Lower lobe of right lung (tissue), 2 donors: ENCODE data around the gene RABGGTA. TPM values are rescaled to one million over a fixed set of nuclear protein-coding genes. Genes with fewer than 3 reads are reported as not detected.

Experiments
- ATAC-seq, 2 donors: fragments of 200-7000 bp; cut with Tn5 transposase; one replicate each; pipeline ENCODE4 v1.9.1; 2020 to 2022; ENCODE audit warnings: mild to moderate bottlenecking in 2 of 2, moderate library complexity in 2 of 2
- DNase-seq: peaks from one replicate; pipeline ENCODE4 v3.0.0-alpha.2; 2020
- H3K27ac ChIP-seq: fragments of 200-600 bp; one replicate; pipeline ENCODE4 v1.8.0; 2022
- H3K27me3 ChIP-seq: fragments of 200-600 bp; one replicate; pipeline ENCODE4 v1.8.0; 2022; ENCODE audit warnings: low read depth
- H3K36me3 ChIP-seq: fragments of 200-600 bp; one replicate; pipeline ENCODE4 v1.8.0; 2022; ENCODE audit warnings: mild to moderate bottlenecking
- H3K4me1 ChIP-seq: fragments of 200-600 bp; one replicate; pipeline ENCODE4 v1.8.0; 2022
- H3K4me3 ChIP-seq: fragments of 200-600 bp; one replicate; pipeline ENCODE4 v1.8.0; 2022; ENCODE audit warnings: mild to moderate bottlenecking
- H3K9me3 ChIP-seq: fragments of 200-600 bp; one replicate; pipeline ENCODE4 v1.8.0; 2022
- CTCF ChIP-seq: fragments of 200-600 bp; IDR thresholded peaks from one replicate; pipeline ENCODE4 v1.8.0; 2022; ENCODE audit warnings: antibody characterized with exemption, mild to moderate bottlenecking
- intact Hi-C: fragments of 100-400 bp; cut with DNase I; formaldehyde crosslinking; loops from one replicate; pipeline ENCODE4 v1.11.0; 2022
- total RNA-seq: library from RNA; stranded (reverse); fragmentation: NEBNext Ultra II Directional; extraction: Animal tissue kit (Norgen Biotek cat#: 25700); gene quantifications from one replicate; pipeline ENCODE4 v1.2.1, GENCODE V29; 2021
- donor health status: DM: no; HTN: yes; CAD: no; lungs with severe emphysema.

Gene RABGGTA
- total RNA-seq, 1 donor from 2014 or later: 50.4 TPM

- Histone ChIP-seq H3K9me3 (no peaks in the 10 kb centered on the region), H3K4me1 (peaks cover 21% of the 10 kb centered on the region), H3K4me3 (no peak overlapping the region), H3K36me3 (peaks cover 4% of the 10 kb centered on the region), H3K27me3 (no peaks in the 10 kb centered on the region), H3K27ac (no peak overlapping the region)
- intact Hi-C loops: no loop called here
- DNase-seq (no peak), ATAC-seq (no peak)
- no peak for TF ChIP-seq CTCF
Measured at GRCh38 chr14:24284501-24285035, 13.2 kb upstream of the RABGGTA start.

GRCh38 chr14:24283796-24284460 is 12.5 kb upstream of the RABGGTA start:
- DNase-seq (no peak), ATAC-seq (no peak)
- no peak for TF ChIP-seq CTCF

DNA sequence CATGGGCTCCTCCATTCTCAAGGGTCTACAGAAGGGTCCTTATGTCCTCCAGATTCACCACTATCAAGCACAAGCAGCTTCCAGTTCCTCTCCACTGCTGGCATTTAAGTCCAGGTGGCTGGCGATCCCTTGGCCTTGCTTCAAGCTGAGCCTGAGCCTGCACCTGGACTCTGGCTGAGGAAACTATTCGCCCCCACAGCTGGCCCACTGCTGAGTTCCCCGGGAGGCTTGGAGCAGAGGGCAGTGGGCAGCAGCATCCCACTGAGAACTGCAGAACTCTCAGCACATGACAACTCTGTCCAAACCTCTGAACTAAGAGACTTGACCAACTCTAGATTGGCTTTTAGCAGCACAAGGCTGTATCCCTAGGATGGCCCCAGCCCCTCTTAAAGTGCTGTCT is 11.3 kb upstream of the RABGGTA start:
- no peak for DNase-seq
- Histone ChIP-seq H3K9me3 (no peaks in the 10 kb centered on the region), H3K4me1 (peaks cover 37% of the 10 kb centered on the region), H3K27me3 (no peaks in the 10 kb centered on the region), H3K27ac (peak overlapping the region; percentile 53), H3K4me3 (no peak overlapping the region), H3K36me3 (no peaks in the 10 kb centered on the region)
- no peak for TF ChIP-seq CTCF
- ATAC-seq: no peak
- intact Hi-C loops: no loop called here

More at GRCh38 chr14:24283796-24284460, 12.5 kb upstream of the RABGGTA start:
- intact Hi-C loops: no loop called here
- peaks cover 28% of the 10 kb centered on the region for H3K4me1 ChIP-seq
- no peak overlapping the region for H3K27ac ChIP-seq
- H3K9me3 ChIP-seq: no peaks in the 10 kb centered on the region
- H3K36me3 ChIP-seq: no peaks in the 10 kb centered on the region
- no peaks in the 10 kb centered on the region for H3K27me3 ChIP-seq
- H3K4me3 ChIP-seq: no peak overlapping the region

DNA sequence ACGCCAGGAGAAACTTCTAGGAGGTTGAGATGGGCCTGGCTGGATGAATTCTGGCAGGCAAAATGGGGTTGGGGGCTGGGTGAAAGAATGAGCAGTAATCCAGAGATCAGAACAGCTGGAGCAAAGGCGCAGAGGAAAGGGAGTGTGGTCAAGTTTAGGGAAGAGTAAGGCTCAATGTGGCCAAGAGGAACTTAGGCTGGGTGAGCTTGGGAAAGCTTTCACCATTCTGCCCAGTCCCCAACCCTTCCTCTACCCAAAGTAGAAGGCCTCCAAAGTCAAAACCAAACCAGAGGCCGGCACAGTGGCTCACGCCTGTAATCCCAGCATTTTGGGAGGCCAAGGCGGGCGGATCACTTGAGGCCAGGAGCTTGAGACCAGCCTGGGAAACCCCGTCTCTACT is 10.2 kb upstream of the RABGGTA start:
- Histone ChIP-seq H3K36me3 (no peaks in the 10 kb centered on the region), H3K4me3 (no peak overlapping the region), H3K27ac (peak overlapping the region; percentile 53), H3K4me1 (peaks cover 48% of the 10 kb centered on the region), H3K27me3 (no peaks in the 10 kb centered on the region), H3K9me3 (no peaks in the 10 kb centered on the region)
- ATAC-seq (peak in 1 of 2 donors; percentile 25), DNase-seq (no peak)
- intact Hi-C loops: no loop called here
- no peak for TF ChIP-seq CTCF

GRCh38 chr14:24280797-24281460 is 9.5 kb upstream of the RABGGTA start:
- Histone ChIP-seq H3K36me3 (no peaks in the 10 kb centered on the region), H3K27ac (no peak overlapping the region)

More at GRCh38 chr14:24280797-24281460, 9.5 kb upstream of the RABGGTA start:
- no peak for ATAC-seq
- H3K9me3 ChIP-seq: no peaks in the 10 kb centered on the region
- H3K4me1 ChIP-seq: peaks cover 55% of the 10 kb centered on the region
- DNase-seq: no peak
- H3K4me3 ChIP-seq: no peak overlapping the region
- intact Hi-C loops: no loop called here
- TF ChIP-seq CTCF: no peak
- H3K27me3 ChIP-seq: no peaks in the 10 kb centered on the region
